ENCODE results near the gene RAB12.

Gene RAB12

DNA sequence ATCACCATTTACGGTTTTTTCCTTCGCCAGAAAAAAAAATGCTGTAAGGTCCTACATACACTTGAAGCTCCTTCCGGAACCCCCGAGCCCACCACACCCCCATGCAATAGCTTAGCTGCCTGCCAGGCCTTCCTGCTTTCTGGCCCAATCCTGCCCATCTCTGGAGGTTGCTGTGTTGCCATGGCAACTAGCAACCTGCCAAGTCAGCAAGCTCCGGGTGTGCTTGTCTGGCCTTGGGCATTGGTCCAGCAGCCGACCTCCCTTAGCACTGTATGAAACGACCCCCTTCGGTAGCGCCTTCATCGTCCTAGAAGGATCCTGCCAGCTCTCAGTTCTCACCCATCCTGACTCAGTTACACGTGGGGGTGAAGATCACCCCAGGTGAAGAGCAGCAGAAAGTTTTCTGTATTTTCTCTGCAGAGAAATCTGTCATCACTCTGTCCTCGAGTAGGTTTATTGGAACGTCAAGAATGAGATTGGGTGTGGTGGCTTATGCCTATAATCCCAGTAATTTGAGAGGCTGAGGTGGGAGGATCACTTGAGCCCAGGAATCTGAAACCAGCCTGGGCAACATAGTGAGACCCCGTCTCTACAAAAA is 48.7 kb downstream of the RAB12 start:
- H3K9me3 ChIP-seq (ENCODE audit: insufficient read depth, low read length), result no peaks in the 10 kb centered on the region
- no peak overlapping the region for H3K4me3 ChIP-seq (ENCODE audit: insufficient read depth, low read length, poor library complexity, severe bottlenecking)
- no peaks in the 10 kb centered on the region for H3K9me2 ChIP-seq (replicated peaks; ENCODE audit: insufficient read depth, low read length)
- no peak overlapping the region for H3K27ac ChIP-seq (ENCODE audit: low read depth, low read length)
- H3K36me3 ChIP-seq (ENCODE audit: low read length), result no peaks in the 10 kb centered on the region
- TF ChIP-seq, protein P1, sequence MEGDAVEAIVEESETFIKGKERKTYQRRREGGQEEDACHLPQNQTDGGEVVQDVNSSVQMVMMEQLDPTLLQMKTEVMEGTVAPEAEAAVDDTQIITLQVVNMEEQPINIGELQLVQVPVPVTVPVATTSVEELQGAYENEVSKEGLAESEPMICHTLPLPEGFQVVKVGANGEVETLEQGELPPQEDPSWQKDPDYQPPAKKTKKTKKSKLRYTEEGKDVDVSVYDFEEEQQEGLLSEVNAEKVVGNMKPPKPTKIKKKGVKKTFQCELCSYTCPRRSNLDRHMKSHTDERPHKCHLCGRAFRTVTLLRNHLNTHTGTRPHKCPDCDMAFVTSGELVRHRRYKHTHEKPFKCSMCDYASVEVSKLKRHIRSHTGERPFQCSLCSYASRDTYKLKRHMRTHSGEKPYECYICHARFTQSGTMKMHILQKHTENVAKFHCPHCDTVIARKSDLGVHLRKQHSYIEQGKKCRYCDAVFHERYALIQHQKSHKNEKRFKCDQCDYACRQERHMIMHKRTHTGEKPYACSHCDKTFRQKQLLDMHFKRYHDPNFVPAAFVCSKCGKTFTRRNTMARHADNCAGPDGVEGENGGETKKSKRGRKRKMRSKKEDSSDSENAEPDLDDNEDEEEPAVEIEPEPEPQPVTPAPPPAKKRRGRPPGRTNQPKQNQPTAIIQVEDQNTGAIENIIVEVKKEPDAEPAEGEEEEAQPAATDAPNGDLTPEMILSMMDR (IDR thresholded peaks at IDR 0.05; ENCODE audit: insufficient read depth, low read length, poor library complexity, severe bottlenecking), result no peak
- TF ChIP-seq EZH2phosphoT487 (conservative IDR thresholded peaks at IDR 0.05; ENCODE audit: low read length), result no peak
- peaks cover 3% of the 10 kb centered on the region; the same call in 1 of the 2 replicates for H4K20me1 ChIP-seq (ENCODE audit: low read depth, low read length)
- H3K9ac ChIP-seq (ENCODE audit: low read length), result no peak overlapping the region
- H3F3A ChIP-seq (ENCODE audit: insufficient read depth), result no peaks in the 10 kb centered on the region
- no peak overlapping the region for H3K4me2 ChIP-seq (ENCODE audit: low read depth, low read length, poor library complexity, severe bottlenecking)
- H3K79me2 ChIP-seq (ENCODE audit: insufficient read depth, low read length), result no peaks in the 10 kb centered on the region
- H3K27me3 ChIP-seq (ENCODE audit: low read length), result no peaks in the 10 kb centered on the region
- H2AFZ ChIP-seq (ENCODE audit: low read depth, low read length, severe bottlenecking), result no peak overlapping the region

DNA sequence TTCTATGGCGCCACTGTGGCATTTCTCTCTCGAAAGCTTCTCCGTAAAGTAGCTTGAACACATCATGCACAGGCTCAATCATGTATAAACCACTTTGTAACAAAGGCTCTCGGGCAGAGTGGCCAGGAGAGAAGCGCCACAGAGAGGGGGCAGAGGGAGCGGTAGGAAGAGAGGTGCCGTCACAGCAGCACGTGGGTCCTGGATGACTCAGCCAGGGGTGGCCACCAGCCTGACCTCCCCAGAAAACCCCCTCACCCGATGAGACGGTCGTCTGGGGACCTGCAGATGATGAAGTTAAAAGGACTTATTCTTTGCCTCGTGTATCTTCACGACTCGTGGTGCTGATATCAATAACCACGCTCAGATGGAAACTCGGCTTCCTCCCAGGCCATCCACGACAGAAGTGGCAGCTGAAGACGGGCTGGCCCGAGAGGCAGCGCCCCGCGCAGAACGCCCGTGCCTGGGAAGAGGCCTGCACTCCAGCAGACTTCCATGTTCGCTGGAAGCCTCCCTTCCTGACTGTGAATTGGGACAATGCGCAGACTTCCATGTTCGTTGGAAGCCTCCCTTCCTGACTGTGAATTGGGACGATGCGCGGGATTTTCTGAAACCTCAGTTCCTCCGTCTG is 49.7 kb downstream of the RAB12 start:
- Histone ChIP-seq H3K79me2 (ENCODE audit: insufficient read depth, low read length) (no peaks in the 10 kb centered on the region), H3K4me3 (ENCODE audit: insufficient read depth, low read length, poor library complexity, severe bottlenecking) (no peak overlapping the region), H4K20me1 (ENCODE audit: low read depth, low read length) (peaks cover 3% of the 10 kb centered on the region; the same call in 1 of the 2 replicates), H3K4me2 (ENCODE audit: low read depth, low read length, poor library complexity, severe bottlenecking) (no peak overlapping the region), H3K27ac (ENCODE audit: low read depth, low read length) (no peak overlapping the region), H3F3A (ENCODE audit: insufficient read depth) (no peaks in the 10 kb centered on the region), H3K9me2 (replicated peaks; ENCODE audit: insufficient read depth, low read length) (no peaks in the 10 kb centered on the region), H3K36me3 (ENCODE audit: low read length) (no peaks in the 10 kb centered on the region), H3K9ac (ENCODE audit: low read length) (no peak overlapping the region), H2AFZ (ENCODE audit: low read depth, low read length, severe bottlenecking) (no peak overlapping the region), H3K27me3 (ENCODE audit: low read length) (no peaks in the 10 kb centered on the region), H3K9me3 (ENCODE audit: insufficient read depth, low read length) (no peaks in the 10 kb centered on the region)
- TF ChIP-seq EZH2phosphoT487 (conservative IDR thresholded peaks at IDR 0.05; ENCODE audit: low read length), result no peak
- TF ChIP-seq, protein P1 (IDR thresholded peaks at IDR 0.05; ENCODE audit: insufficient read depth, low read length, poor library complexity, severe bottlenecking), result no peak

DNA sequence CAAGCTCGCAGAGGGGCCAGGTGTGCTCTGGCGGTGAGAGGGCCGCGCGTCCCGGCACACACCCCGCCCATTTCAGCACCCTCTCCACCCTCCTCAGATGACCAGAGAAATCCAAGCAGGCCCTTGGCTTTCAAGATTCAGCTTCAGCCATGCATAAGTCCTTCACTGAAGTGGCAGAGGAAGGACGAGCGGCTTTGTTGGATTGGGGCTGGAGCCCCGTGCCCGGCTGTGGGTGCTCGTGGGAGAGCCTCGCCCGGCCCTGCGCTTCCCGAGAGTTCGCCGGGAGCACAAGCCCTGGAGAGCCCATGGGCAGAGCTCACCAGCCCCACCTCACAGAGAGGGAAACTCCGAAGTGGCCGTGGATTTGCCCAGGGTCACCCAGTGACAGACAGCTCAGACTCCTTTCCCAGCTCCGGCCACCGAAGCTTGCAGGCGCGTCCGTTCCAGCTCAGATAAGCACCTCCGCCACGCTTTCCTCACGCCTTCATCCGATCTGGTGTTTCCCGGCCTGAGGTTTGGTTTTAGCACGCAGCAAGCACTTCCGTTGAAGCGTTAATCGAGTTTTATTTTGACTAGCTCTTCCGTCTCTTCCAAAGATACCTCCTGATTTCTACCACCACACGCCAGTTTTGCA is 50.5 kb downstream of the RAB12 start:
- H3K79me2 ChIP-seq (ENCODE audit: insufficient read depth, low read length), result no peaks in the 10 kb centered on the region
- no peaks in the 10 kb centered on the region for H4K20me1 ChIP-seq (ENCODE audit: low read depth, low read length)
- H3K9me2 ChIP-seq (replicated peaks; ENCODE audit: insufficient read depth, low read length), result no peaks in the 10 kb centered on the region
- no peak overlapping the region for H3K27ac ChIP-seq (ENCODE audit: low read depth, low read length)
- no peak overlapping the region for H3K9ac ChIP-seq (ENCODE audit: low read length)
- no peaks in the 10 kb centered on the region for H3F3A ChIP-seq (ENCODE audit: insufficient read depth)
- no peak overlapping the region for H3K4me3 ChIP-seq (ENCODE audit: insufficient read depth, low read length, poor library complexity, severe bottlenecking)
- TF ChIP-seq EZH2phosphoT487 (conservative IDR thresholded peaks at IDR 0.05; ENCODE audit: low read length), result no peak
- TF ChIP-seq, protein P1 (IDR thresholded peaks at IDR 0.05; ENCODE audit: insufficient read depth, low read length, poor library complexity, severe bottlenecking), result no peak
- no peak overlapping the region for H2AFZ ChIP-seq (ENCODE audit: low read depth, low read length, severe bottlenecking)
- no peaks in the 10 kb centered on the region for H3K36me3 ChIP-seq (ENCODE audit: low read length)
- H3K27me3 ChIP-seq (ENCODE audit: low read length), result no peaks in the 10 kb centered on the region
- no peak overlapping the region for H3K4me2 ChIP-seq (ENCODE audit: low read depth, low read length, poor library complexity, severe bottlenecking)
- H3K9me3 ChIP-seq (ENCODE audit: insufficient read depth, low read length), result no peaks in the 10 kb centered on the region
